OCI-LY7 (cell line): ENCODE results near the gene HIVEP3. TPM values are rescaled to one million over a fixed set of nuclear protein-coding genes. Genes with fewer than 3 reads are reported as not detected.

Experiments
- BruUV-seq: library from RNA; stranded (reverse); fragments of 400-500 nt; replicated peaks from 2 replicates; lab custom pipeline; 2021; lab: Mats Ljungman, UMichigan
- CTCF ChIA-PET: fragments of 300-600 bp; sonication (Branson Sonifier 250); formaldehyde crosslinking; loops from one replicate; lab custom pipeline; 2022; ENCODE audit warnings: antibody characterized with exemption; ENCODE audit not compliant: unreplicated experiment; lab: Charles Lee
- POLR2A ChIA-PET: fragments of 300-600 bp; sonication (Branson Sonifier 250); formaldehyde crosslinking; loops from one replicate; lab custom pipeline; 2022; ENCODE audit warnings: antibody characterized with exemption; lab: Charles Lee
- DNase-seq: peaks from one replicate; pipeline ENCODE4 v3.0.0-alpha.2; 2015; ENCODE audit warnings: low spot score
- H2AFZ ChIP-seq: fragments of 200-600 bp; sonication (generic), shearing (Covaris generic); 2 replicates; pipeline ENCODE4 v1.6.1; 2014; ENCODE audit warnings: mild to moderate bottlenecking, antibody characterized with exemption, low read length, moderate library complexity
- H3K27ac ChIP-seq: fragments of 200-600 bp; sonication (generic); 2 replicates; pipeline ENCODE4 v1.5.1; 2014; ENCODE audit warnings: mixed run types, low read depth, mild to moderate bottlenecking, moderate library complexity, low read length, inconsistent platforms; ENCODE audit not compliant: poor library complexity, severe bottlenecking
- H3K36me3 ChIP-seq: fragments of 200-600 bp; sonication (generic); 2 replicates; pipeline ENCODE4 v1.6.1; 2014; ENCODE audit warnings: mild to moderate bottlenecking, antibody characterized with exemption, low read length, moderate library complexity, mixed read lengths; ENCODE audit not compliant: insufficient read depth
- H3K4me1 ChIP-seq: fragments of 200-600 bp; sonication (generic); 2 replicates; pipeline ENCODE4 v1.5.1; 2014; ENCODE audit warnings: mild to moderate bottlenecking, low read length; ENCODE audit not compliant: insufficient read depth, poor library complexity, severe bottlenecking
- H3K4me2 ChIP-seq: fragments of 200-600 bp; sonication (generic); 2 replicates; pipeline ENCODE4 v1.6.1; 2014; ENCODE audit warnings: mild to moderate bottlenecking, low read length
- H3K4me3 ChIP-seq: fragments of 200-600 bp; sonication (generic); 2 replicates; pipeline ENCODE4 v1.5.1; 2014; ENCODE audit warnings: mild to moderate bottlenecking, low read depth, low read length; ENCODE audit not compliant: poor library complexity, severe bottlenecking
- H3K79me2 ChIP-seq: fragments of 200-600 bp; sonication (generic); 2 replicates; pipeline ENCODE4 v1.6.1; 2016; ENCODE audit warnings: low read depth, mild to moderate bottlenecking, low read length, moderate library complexity, mixed read lengths; ENCODE audit not compliant: insufficient read depth
- H3K9me2 ChIP-seq: fragments of 200-600 bp; sonication (generic); 2 replicates; pipeline ENCODE4 v1.6.1; 2016; ENCODE audit warnings: mild to moderate bottlenecking, low read length, mixed read lengths; ENCODE audit not compliant: insufficient read depth
- H3K9me3 ChIP-seq: fragments of 200-600 bp; sonication (generic); 2 replicates; pipeline ENCODE4 v1.6.1; 2014; ENCODE audit warnings: mild to moderate bottlenecking, mixed run types, low read length, mixed read lengths
- H4K20me1 ChIP-seq: fragments of 200-600 bp; sonication (generic); 2 replicates; pipeline ENCODE4 v1.6.1; 2014; ENCODE audit warnings: mild to moderate bottlenecking, antibody characterized with exemption, low read length, moderate library complexity, mixed read lengths; ENCODE audit not compliant: insufficient read depth
- EZH2phosphoT487 ChIP-seq: fragments of 200-600 bp; sonication (generic); IDR thresholded peaks from 2 replicates; pipeline ENCODE4 v1.6.1; 2018; ENCODE audit warnings: low read depth, borderline replicate concordance, mild to moderate bottlenecking, mixed run types, antibody characterized with exemption, low read length, moderate library complexity, mixed read lengths
- intact Hi-C: fragments of 100-400 bp; cut with micrococcal nuclease; formaldehyde crosslinking; loops from one replicate; pipeline ENCODE4 v1.10.0; 2022; ENCODE audit not compliant: unreplicated experiment
- total RNA-seq, 2 experiments: library from RNA; depleted of rRNA in 1 of 2; stranded (reverse); fragments of >200 nt in 1 of 2; shearing (Covaris generic) in 1 of 2; gene quantifications; 2 replicates each; pipeline ENCODE4 v1.2.3, GENCODE V29; 2014 to 2022
- TF ChIP-seq, protein P1 (sequence below): fragments of 200-600 bp; sonication (generic); conservative IDR thresholded peaks from 2 replicates; pipeline ENCODE4 v1.5.1; 2014; ENCODE audit warnings: mild to moderate bottlenecking, antibody characterized with exemption, low read length, moderate library complexity, mixed read lengths

The HIVEP3 gene
- total RNA-seq, 2 experiments from 2014 or later: 0.53 to 0.60 TPM

DNA sequence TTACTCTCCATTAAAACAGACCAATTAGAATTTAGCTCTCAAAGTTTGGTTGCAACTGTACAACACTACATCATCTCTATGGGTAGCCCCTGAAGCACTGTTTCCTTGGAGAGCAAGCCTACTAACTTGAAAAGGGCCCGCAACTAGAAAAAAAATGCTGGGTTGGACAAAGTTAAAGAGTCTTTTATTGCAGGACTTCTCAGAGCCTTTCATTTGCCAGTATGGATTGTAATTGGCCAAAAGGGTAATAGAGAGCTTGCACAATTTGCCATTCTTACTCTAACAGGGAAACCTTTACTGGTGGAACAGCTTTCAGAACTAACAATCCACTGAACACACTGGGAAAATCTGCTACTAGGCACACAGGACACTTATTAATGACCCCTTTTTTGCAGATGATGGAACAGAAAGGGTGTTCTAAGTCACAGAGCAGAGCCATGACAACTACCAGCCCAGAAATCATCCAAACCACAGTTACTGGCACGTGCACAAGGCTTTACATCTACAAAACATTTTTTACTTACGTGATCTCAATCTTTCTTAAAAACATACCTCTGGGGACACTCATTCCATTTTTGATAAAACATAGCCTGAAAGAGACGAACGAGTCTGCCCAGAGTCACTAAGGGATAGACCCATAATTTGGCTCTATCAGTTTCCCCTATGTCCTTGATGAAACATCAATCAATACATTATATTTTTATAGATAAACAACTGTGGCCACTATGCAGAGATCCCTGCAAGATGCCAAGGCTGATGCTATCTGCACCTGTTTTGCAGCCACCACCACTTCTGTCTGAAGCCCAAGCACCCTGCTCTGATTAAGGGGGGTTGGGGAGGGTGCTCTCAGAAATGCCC, 257.9 kb downstream of the HIVEP3 start:
- Histone ChIP-seq H3K79me2 (no peaks in the 10 kb centered on the region), H3K4me2 (peak overlapping the region; percentile 43; the same call in 1 of the 2 replicates), H3K9me3 (no peaks in the 10 kb centered on the region), H3K4me3 (no peak overlapping the region), H3K36me3 (no peaks in the 10 kb centered on the region), H4K20me1 (no peaks in the 10 kb centered on the region), H3K27ac (no peak overlapping the region), H3K4me1 (no peaks in the 10 kb centered on the region), H2AFZ (no peak overlapping the region), H3K9me2 (no peaks in the 10 kb centered on the region)
- no TSS peak for BruUV-seq
- TF ChIP-seq, protein P1, sequence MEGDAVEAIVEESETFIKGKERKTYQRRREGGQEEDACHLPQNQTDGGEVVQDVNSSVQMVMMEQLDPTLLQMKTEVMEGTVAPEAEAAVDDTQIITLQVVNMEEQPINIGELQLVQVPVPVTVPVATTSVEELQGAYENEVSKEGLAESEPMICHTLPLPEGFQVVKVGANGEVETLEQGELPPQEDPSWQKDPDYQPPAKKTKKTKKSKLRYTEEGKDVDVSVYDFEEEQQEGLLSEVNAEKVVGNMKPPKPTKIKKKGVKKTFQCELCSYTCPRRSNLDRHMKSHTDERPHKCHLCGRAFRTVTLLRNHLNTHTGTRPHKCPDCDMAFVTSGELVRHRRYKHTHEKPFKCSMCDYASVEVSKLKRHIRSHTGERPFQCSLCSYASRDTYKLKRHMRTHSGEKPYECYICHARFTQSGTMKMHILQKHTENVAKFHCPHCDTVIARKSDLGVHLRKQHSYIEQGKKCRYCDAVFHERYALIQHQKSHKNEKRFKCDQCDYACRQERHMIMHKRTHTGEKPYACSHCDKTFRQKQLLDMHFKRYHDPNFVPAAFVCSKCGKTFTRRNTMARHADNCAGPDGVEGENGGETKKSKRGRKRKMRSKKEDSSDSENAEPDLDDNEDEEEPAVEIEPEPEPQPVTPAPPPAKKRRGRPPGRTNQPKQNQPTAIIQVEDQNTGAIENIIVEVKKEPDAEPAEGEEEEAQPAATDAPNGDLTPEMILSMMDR: no peak
- TF ChIP-seq EZH2phosphoT487: no peak
- ChIA-PET CTCF (no interaction called here), POLR2A (no interaction called here)
- no peak for DNase-seq
- intact Hi-C loops: no loop called here

DNA sequence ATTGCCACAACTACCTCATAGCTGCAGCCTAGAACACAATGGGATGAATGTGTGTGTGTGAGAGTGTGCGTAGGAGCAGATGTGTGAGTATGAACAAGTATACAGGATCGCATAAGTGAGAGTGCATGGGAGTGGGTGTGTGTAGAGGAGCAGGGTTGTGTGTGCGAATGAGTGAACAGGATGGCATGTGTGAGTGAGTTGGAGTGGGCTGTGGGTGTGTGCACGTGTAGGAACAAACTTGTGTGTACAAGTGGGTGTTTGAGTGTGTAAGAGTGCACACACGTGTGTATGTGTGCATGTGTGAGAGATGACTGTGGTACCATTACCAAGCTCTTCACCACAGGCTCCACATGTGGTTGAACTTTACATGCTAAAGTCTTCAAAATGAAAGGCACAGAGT, 258.8 kb downstream of the HIVEP3 start:
- TF ChIP-seq EZH2phosphoT487: no peak
- TF ChIP-seq, protein P1: no peak
- H4K20me1 ChIP-seq: no peaks in the 10 kb centered on the region
- H3K79me2 ChIP-seq: no peaks in the 10 kb centered on the region
- no peak overlapping the region for H3K4me3 ChIP-seq
- CTCF ChIA-PET: no interaction called here
- H3K27ac ChIP-seq: no peak overlapping the region
- DNase-seq: no peak
- intact Hi-C loops: no loop called here
- no peaks in the 10 kb centered on the region for H3K36me3 ChIP-seq
- H3K4me1 ChIP-seq: no peaks in the 10 kb centered on the region
- no peak overlapping the region for H2AFZ ChIP-seq
- H3K9me3 ChIP-seq: no peaks in the 10 kb centered on the region
- no TSS peak for BruUV-seq
- H3K4me2 ChIP-seq: no peak overlapping the region
- POLR2A ChIA-PET: no interaction called here
- H3K9me2 ChIP-seq: no peaks in the 10 kb centered on the region

DNA sequence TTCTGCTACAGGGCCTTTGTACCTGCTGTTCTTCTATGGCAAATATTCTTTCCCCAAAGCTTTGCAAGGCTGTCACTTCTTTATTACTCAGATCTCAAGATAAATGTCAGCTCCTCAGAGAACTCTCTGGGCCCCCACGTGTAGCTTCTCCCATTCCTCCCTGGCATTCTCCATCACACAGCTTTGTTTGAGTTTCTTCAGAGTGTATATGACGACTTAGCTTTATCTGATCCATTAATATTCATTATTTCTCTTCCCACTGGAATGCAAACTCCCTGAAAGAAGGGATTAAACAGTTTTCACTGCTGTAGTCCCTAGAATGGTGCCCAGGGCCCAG, 259.6 kb downstream of the HIVEP3 start:
- no TSS peak for BruUV-seq
- DNase-seq: no peak
- Histone ChIP-seq H4K20me1 (no peaks in the 10 kb centered on the region), H3K4me3 (no peak overlapping the region), H3K79me2 (no peaks in the 10 kb centered on the region), H3K4me2 (no peak overlapping the region), H3K27ac (no peak overlapping the region), H3K36me3 (no peaks in the 10 kb centered on the region), H3K4me1 (no peaks in the 10 kb centered on the region), H3K9me3 (no peaks in the 10 kb centered on the region), H2AFZ (no peak overlapping the region), H3K9me2 (no peaks in the 10 kb centered on the region)
- ChIA-PET POLR2A (no interaction called here), CTCF (no interaction called here)
- intact Hi-C loops: no loop called here
- TF ChIP-seq EZH2phosphoT487: no peak
- TF ChIP-seq, protein P1: no peak
